Left renal cortex interstitium (tissue), 4 donors: ENCODE data around the gene DNAJC4. TPM values are rescaled to one million over a fixed set of nuclear protein-coding genes. Genes with fewer than 3 reads are reported as not detected.

ENCODE experiments used
- DNase-seq, 4 donors: peaks; one replicate each; pipeline ENCODE4 v3.0.0-alpha.2; 2013; ENCODE audit warnings: low read depth in 4 of 4, low spot score in 2 of 4, missing footprints in 1 of 4
- polyA plus RNA-seq, 4 donors: library from polyadenylated mRNA; unstranded; fragments of 120-200 nt; gene quantifications; one replicate each; pipeline ENCODE4 v1.2.1, GENCODE V29; 2013; ENCODE audit not compliant: insufficient read length in 4 of 4

DNAJC4 gene
- polyA plus RNA-seq, 4 donors, result 54.6 to 78.9 (median 72.2) TPM

- DNase-seq, result no peak
Measured at GRCh38 chr11:64255135-64256128, 25.1 kb downstream of the DNAJC4 start.

- DNase-seq, result no peak
Measured at GRCh38 chr11:64256300-64256699, 26.0 kb downstream of the DNAJC4 start.

- no peak for DNase-seq
Measured at GRCh38 chr11:64258356-64258755, 28.0 kb downstream of the DNAJC4 start.

DNA sequence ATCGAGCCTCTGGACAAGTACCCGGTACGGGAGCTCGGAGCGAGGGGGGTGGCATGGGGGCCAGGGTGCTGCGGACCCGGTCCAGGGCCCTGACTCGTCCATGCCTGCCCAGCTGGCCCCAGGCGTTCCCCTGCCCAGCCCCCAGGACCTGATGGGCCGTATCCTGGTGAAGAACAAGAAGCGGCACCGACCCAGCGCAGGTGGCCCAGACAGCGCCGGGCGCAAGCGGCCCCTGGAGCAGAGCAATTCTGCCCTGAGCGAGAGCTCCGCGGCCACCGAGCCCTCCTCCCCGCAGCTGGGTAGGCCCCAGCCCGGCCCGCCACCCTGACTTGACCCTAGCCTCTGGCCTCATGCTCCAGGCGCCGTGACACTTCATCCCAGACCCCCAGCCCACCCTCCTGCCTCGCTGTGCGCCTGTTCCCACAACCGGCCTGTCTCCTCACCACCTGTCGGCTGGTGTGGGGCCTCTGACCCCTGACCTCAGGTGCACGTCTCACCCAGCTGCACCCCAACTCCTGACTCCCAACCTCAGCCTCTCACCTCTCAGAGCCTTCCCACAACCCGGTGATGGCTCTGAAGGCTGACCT lies 28.7 kb downstream of the DNAJC4 start:
- DNase-seq, result no peak

DNA sequence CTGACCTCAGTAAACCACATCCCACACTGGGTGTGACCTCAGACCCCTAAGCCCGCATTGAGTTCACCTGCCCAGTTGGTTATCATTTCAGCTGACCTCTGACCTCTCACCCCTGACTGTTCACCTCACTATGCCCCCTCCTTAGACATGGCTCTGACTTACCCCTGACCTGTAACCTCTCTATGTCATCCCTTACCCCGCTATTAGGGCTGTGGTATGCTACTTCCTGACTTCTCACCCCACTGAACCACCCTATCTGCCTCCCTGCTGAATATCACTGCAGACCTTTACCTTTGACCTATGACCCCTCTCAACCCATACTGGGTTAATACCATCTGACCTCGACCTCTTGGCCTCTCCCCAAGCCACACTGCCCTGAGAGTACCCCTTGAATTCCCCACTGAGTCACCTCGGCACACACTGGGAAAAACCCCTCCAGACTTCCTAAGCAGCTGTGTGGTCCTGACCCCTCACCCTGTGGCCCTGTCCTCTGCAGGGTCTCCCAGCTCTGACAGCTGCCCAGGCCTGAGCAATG lies 29.3 kb downstream of the DNAJC4 start:
- DNase-seq, result no peak

DNA sequence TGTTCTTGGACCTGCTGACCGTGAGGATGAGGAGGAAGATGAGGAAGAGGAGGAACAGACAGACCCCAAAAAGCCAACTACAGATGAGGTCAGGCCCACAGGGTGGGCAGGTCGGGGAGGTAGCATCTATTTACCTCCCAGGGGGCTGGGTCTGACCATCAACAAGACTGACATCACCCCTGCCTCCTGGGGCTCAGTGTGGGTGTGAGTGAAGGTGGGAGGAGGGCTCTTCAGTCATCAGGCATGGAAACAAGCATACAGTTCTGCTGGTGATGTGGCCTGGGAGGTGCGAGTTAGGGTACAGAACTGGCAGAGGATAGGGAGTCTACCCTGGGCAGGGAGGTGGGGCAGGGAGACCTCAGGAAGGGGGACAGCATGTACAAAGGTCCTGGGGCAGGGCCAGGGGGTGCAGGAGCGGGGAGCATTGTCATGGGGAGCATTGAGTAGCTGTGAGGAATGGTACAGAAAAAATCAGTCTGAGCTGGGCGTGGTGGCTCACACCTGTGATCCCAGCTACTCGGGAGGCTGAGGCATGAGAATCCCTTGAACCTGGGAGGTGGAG lies 29.9 kb downstream of the DNAJC4 start:
- DNase-seq, result no peak

- no peak for DNase-seq
Measured at GRCh38 chr11:64261556-64262080, 31.3 kb downstream of the DNAJC4 start.

- no peak for DNase-seq
Measured at GRCh38 chr11:64262271-64263002, 32.1 kb downstream of the DNAJC4 start.

GRCh38 chr11:64263021-64263946 lies 32.9 kb downstream of the DNAJC4 start:
- no peak for DNase-seq

DNA sequence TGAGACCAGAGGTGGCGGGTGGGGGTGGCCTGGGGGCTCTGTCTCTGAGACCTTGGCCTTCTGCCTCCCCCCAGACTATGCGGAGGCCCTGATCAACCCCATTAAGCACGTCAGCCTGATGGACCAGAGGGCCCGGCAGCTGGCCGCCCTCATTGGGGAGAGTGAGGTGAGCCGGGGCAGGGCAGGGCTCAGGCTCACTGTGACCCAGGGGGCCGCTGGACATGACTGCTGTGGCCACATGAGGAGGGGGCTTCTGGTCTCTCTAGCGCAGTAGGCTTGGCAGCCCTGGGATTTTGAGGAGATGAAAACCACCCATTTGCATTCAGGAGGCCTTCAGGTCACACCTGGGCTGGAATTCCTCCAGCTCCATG lies 33.6 kb downstream of the DNAJC4 start:
- DNase-seq, result no peak

DNA sequence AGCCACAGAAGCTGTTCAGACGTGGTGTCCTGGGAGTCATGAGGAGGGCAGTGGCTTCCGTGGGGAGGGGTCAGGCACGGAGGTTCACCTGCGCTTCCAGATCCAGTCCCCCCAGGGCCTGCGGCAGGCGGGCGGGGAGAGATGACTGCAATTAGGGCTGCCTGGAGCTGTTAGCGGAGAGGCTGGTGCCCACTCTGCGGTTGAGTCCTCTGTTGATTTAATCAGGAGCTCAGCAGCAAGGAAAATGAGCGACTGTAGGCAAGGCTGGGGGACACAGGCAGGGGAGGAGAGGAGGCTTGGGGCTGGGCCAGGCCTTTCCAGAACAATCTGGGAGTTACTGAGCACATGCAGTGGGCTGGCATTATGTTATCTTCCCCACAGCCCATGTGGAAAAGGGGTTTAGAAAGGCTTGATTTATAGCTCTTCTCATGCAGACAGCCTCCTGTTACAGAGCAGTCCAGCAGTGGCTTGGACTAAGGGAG lies 34.1 kb downstream of the DNAJC4 start:
- DNase-seq, result no peak

- DNase-seq, result no peak
Measured at GRCh38 chr11:64265176-64266160, 35.1 kb downstream of the DNAJC4 start.

DNA sequence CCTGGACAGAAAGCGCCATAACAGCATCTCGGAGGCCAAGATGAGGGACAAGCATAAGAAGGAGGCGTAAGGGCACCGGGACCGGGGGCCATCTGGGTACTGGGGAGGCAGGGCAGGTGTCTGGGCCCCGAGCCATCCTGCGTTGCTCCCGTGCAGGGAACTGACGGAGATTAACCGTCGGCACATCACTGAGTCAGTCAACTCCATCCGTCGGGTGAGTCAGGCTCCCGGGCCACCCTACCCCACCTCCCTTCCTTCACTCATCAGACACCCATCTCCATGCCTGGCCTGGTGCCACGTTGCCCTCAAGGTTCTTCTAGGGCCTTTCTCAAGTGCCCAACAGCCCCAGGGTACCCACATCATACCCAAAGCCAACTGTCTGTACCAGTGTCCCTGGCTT lies 36.0 kb downstream of the DNAJC4 start:
- DNase-seq, result no peak

GRCh38 chr11:64267207-64267945 lies 37.0 kb downstream of the DNAJC4 start:
- DNase-seq, result no peak

DNA sequence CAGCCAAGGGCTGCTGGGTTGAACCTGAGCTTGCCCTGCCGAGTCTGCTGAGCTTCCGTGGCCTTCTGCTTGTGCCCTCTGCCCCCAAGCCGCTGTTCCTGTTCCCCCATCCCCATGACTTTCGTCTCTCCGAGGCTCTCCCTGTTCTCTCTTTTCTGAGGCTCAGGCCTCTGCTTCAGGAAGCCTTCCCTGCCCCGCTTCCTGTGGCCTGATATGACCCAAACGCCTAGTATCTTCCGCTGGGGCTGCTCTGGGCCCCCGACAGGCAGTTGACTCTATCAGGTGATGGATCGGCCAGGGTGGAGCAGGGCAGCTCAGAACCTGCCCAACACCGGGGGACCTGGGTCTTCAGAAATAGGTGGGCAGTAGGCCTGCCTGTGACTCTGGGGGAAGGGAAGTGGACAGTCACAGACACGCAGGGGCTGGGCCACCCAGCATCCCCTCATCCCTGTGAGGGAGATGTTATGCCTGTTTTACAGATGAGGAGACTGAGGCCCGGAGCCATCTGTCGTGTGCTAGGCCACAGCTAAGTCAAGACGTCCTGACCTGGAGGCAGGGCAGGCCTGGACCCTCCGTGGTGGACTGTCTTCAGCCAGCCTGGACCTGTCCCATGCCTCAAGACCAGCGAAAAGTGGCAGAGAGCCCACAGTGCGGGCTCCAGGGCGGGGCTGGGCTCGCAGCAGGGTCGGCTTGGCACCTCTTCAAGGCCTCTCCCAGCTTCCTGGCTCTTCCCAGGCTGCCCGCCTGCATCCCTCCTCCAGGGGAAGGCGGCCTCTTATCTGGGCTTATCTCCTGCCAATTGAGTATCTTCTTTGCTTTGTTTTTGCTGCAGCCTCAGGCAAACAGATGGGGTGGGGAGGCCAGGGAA lies 37.9 kb downstream of the DNAJC4 start:
- DNase-seq, result no peak

DNA sequence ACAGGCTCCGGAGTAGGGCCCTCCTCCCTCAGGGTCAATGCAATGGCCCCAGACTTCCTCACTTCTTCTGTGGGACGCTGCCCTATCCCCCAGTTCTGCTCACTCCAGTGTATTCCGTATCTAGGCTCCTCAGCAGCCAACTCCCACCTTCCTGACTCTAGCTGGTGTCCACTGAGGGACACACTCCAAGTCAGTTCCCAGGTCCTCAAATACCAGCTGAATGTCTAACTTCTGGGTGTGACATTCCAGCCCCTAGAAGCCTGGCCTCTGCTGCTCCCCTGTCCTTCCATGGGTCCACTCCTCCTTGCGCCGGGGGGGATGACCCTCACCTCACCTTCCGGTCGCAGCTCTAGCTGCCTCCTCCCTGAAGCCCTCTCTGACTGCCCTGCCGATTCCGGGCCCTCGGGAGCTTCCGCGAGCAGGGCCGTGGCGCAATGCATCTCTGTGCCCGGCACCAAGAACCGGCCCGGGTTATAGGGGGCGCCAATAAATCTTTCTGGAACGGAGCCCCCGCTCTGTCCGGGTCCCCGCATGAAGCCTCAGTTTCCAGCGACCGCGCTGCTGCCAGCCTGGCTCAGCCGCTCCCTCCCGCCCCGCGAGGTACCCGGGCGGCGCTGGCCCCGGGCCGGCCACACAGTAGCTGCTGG lies 38.7 kb downstream of the DNAJC4 start:
- DNase-seq, result no peak
